ENCODE measurements around the gene THBS1.

- no peak for TF ChIP-seq EZH2 (IDR thresholded peaks at IDR 0.05)
- TF ChIP-seq POLR2AphosphoS5 (IDR thresholded peaks at IDR 0.05; ENCODE audit: borderline replicate concordance, low read depth, low read length), result no peak
Measured at GRCh38 chr15:39597751-39598185, 16.9 kb downstream of the THBS1 start.
